Adrenal gland (tissue), 12 donors: ENCODE results near the gene KLK14. TPM values are rescaled to one million over a fixed set of nuclear protein-coding genes. Genes with fewer than 3 reads are reported as not detected.

Experiments used
- DNase-seq, 7 donors: peaks; one replicate each; pipeline ENCODE4 v3.0.0-alpha.2; 2019 to 2020
- H3K27ac ChIP-seq, 5 donors: fragments of 200-600 bp; sonication (generic) in 4 of 5; 1 replicate in 3 of 5; 2 replicates in 2 of 5; pipeline versions ENCODE4 v1.5.1 to v1.8.0; 2016 to 2020; ENCODE audit warnings: mild to moderate bottlenecking in 1 of 5
- H3K27me3 ChIP-seq: fragments of 200-600 bp; 2 replicates; pipeline ENCODE4 v1.8.0; 2021
- H3K36me3 ChIP-seq, 2 donors: fragments of 200-600 bp; replicated peaks in 1 of 2; 1 replicate in 1 of 2; 2 replicates in 1 of 2; pipeline versions ENCODE4 v1.5.1 to v1.8.0; 2018 to 2022
- H3K4me1 ChIP-seq, 2 donors: fragments of 200-600 bp; replicated peaks in 1 of 2; 1 replicate in 1 of 2; 2 replicates in 1 of 2; pipeline versions ENCODE4 v1.5.1 to v1.8.0; 2018 to 2021
- H3K4me3 ChIP-seq, 4 donors: fragments of 200-600 bp; sonication (generic) in 3 of 4; one replicate each; pipeline ENCODE4 v1.5.1; 2016 to 2018
- H3K9me3 ChIP-seq, 3 donors: fragments of 200-600 bp; sonication (generic) in 1 of 3; replicated peaks in 1 of 3; 1 replicate in 2 of 3; 2 replicates in 1 of 3; pipeline versions ENCODE4 v1.5.1 to v1.8.0; 2016 to 2021
- CTCF ChIP-seq, 6 experiments: fragments of 450-650 bp in 4 of 6; fragments of 200-600 bp in 2 of 6; sonication (generic) in 1 of 6; IDR thresholded peaks; 1 replicate in 5 of 6; 2 replicates in 1 of 6; pipeline versions ENCODE4 v1.5.1 to v1.8.0; 2016 to 2021; ENCODE audit warnings: antibody characterized with exemption in 6 of 6, mild to moderate bottlenecking in 2 of 6, moderate library complexity in 1 of 6
- POLR2A ChIP-seq, 2 donors: fragments of 450-650 bp; IDR thresholded peaks; one replicate each; pipeline ENCODE4 v1.6.1; 2017; ENCODE audit warnings: antibody characterized with exemption in 2 of 2, mild to moderate bottlenecking in 2 of 2, moderate library complexity in 1 of 2
- WGBS, 4 donors: extraction: QIAGEN DNeasy Blood & Tissue Kit in 2 of 4; methylation state at CpG; one replicate each; pipeline versions ENCODE4 v1.1.5 to v1.1.7; 2013 to 2017; 5-methylcytosine and 5-hydroxymethylcytosine counted together
- intact Hi-C, 2 donors: fragments of 100-400 bp; cut with DNase I; formaldehyde crosslinking; loops; one replicate each; pipeline versions ENCODE4 v1.14.1 to v1.15.0; 2022 to 2023
- polyA plus RNA-seq, 3 donors: library from polyadenylated mRNA; stranded (reverse); fragments of 200-250 nt in 2 of 3; fragments of 350-450 nt in 1 of 3; fragmentation: Illumina TruSeq in 1 of 3; extraction: RNeasy Lipid Tissue Mini Kit (QIAGEN cat#74804) in 1 of 3; gene quantifications; one replicate each; pipeline ENCODE4 v1.2.3, GENCODE V29; 2013 to 2014
- total RNA-seq, 9 donors: library from RNA; depleted of rRNA in 4 of 9; stranded (reverse); fragments of >200 nt in 4 of 9; fragments of 120-200 nt in 1 of 9; fragmentation: NEBNext Ultra II Directional in 1 of 9; extraction: Animal tissue kit (Norgen Biotek cat#: 25700) in 1 of 9; gene quantifications; one replicate each; pipeline versions ENCODE4 v1.1.0 to v1.2.4, GENCODE V29; 2013 to 2023
- donor health status: healthy with polysubstance abuse.
- donor health status: Bipolar disorder and iron deficiency.
- donor health status: DM: yes; HTN: yes; CAD: no.
- donor health status: DM: no; HTN: no; CAD: no.
- donor health status: DM: no; HTN: no; CAD: no.
- donor health status: DM: yes; HTN: yes; CAD: no.

Gene KLK14
- total and polyA plus RNA-seq, 12 donors = 0.25 to 0.81 (median 0.57) TPM; not detected in 8

GRCh38 chr19:51063664-51064063 is 19.0 kb downstream of the KLK14 start:
- Histone ChIP-seq H3K27ac (no peak overlapping the region), H3K27me3 (no peaks in the 10 kb centered on the region), H3K9me3 (no peaks in the 10 kb centered on the region), H3K36me3 (no peaks in the 10 kb centered on the region), H3K4me1 (peaks cover 3 to 5% of the 10 kb centered on the region in 2 donors), H3K4me3 (no peak overlapping the region)
- intact Hi-C loops = no loop called here
- TF ChIP-seq POLR2A (IDR thresholded peaks at IDR 0.05) = no peak
- TF ChIP-seq CTCF (IDR thresholded peaks at IDR 0.05) = no peak
- no peak for DNase-seq
- WGBS, 4 donors = 68 to 95% (median 87%) methylated on average over 7 of the region's 7 CpGs

- TF ChIP-seq POLR2A (IDR thresholded peaks at IDR 0.05) (no peak), CTCF (IDR thresholded peaks at IDR 0.05) (no peak)
- Histone ChIP-seq H3K4me3 (no peak overlapping the region), H3K27me3 (no peaks in the 10 kb centered on the region), H3K4me1 (peaks cover 3 to 5% of the 10 kb centered on the region in 2 donors), H3K36me3 (no peaks in the 10 kb centered on the region), H3K27ac (no peak overlapping the region), H3K9me3 (no peaks in the 10 kb centered on the region)
- intact Hi-C loops = no loop called here
- no peak for DNase-seq
- WGBS, 4 donors = 0 to 27% (median 0%) methylated on average over 1 of the region's 1 CpG
Measured at GRCh38 chr19:51060973-51061372, 21.7 kb downstream of the KLK14 start.

GRCh38 chr19:51060336-51060735 is 22.4 kb downstream of the KLK14 start:
- H3K27me3 ChIP-seq = no peaks in the 10 kb centered on the region
- no peak overlapping the region for H3K4me3 ChIP-seq
- DNase-seq = no peak
- H3K4me1 ChIP-seq = peaks cover 3 to 5% of the 10 kb centered on the region in 2 donors
- 66 to 74% (median 68%) methylated on average over 4 of the region's 4 CpGs for WGBS, 4 donors
- no peaks in the 10 kb centered on the region for H3K9me3 ChIP-seq
- H3K36me3 ChIP-seq = no peaks in the 10 kb centered on the region
- no peak overlapping the region for H3K27ac ChIP-seq
- TF ChIP-seq CTCF (IDR thresholded peaks at IDR 0.05) (no peak), POLR2A (IDR thresholded peaks at IDR 0.05) (no peak)
- intact Hi-C loops = no loop called here

GRCh38 chr19:51059715-51060114 is 23.0 kb downstream of the KLK14 start:
- H3K27me3 ChIP-seq = no peaks in the 10 kb centered on the region
- intact Hi-C loops = no loop called here
- H3K9me3 ChIP-seq = no peaks in the 10 kb centered on the region
- WGBS, 4 donors = 76 to 87% (median 80%) methylated on average over 7 of the region's 7 CpGs
- DNase-seq = no peak
- TF ChIP-seq CTCF (IDR thresholded peaks at IDR 0.05) = no peak
- no peak for TF ChIP-seq POLR2A (IDR thresholded peaks at IDR 0.05)
- H3K4me1 ChIP-seq = peaks cover 1 to 3% of the 10 kb centered on the region in 2 donors
- H3K4me3 ChIP-seq = no peak overlapping the region
- no peaks in the 10 kb centered on the region for H3K36me3 ChIP-seq
- H3K27ac ChIP-seq = no peak overlapping the region
